ENCODE measurements around the gene ASB6.

Gene ASB6

GRCh38 chr9:129646654-129647053 lies 4.7 kb upstream of the ASB6 start:
- no peak for DNase-seq (ENCODE audit: low spot score)
- no peak overlapping the region for H3K4me3 ChIP-seq
- H3K27ac ChIP-seq: no peak overlapping the region
- TF ChIP-seq, protein P1, sequence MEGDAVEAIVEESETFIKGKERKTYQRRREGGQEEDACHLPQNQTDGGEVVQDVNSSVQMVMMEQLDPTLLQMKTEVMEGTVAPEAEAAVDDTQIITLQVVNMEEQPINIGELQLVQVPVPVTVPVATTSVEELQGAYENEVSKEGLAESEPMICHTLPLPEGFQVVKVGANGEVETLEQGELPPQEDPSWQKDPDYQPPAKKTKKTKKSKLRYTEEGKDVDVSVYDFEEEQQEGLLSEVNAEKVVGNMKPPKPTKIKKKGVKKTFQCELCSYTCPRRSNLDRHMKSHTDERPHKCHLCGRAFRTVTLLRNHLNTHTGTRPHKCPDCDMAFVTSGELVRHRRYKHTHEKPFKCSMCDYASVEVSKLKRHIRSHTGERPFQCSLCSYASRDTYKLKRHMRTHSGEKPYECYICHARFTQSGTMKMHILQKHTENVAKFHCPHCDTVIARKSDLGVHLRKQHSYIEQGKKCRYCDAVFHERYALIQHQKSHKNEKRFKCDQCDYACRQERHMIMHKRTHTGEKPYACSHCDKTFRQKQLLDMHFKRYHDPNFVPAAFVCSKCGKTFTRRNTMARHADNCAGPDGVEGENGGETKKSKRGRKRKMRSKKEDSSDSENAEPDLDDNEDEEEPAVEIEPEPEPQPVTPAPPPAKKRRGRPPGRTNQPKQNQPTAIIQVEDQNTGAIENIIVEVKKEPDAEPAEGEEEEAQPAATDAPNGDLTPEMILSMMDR (IDR thresholded peaks at IDR 0.05): no peak

- no peak for DNase-seq (ENCODE audit: low spot score)
- TF ChIP-seq, protein P1 (IDR thresholded peaks at IDR 0.05): no peak
- Histone ChIP-seq H3K4me3 (no peak overlapping the region), H3K27ac (no peak overlapping the region)
Observed at GRCh38 chr9:129646252-129646651, 4.3 kb upstream of the ASB6 start.

GRCh38 chr9:129644902-129645301 lies 3.0 kb upstream of the ASB6 start:
- no peak for DNase-seq (ENCODE audit: low spot score)
- H3K4me3 ChIP-seq: no peak overlapping the region

GRCh38 chr9:129644365-129644764 lies 2.4 kb upstream of the ASB6 start:
- TF ChIP-seq, protein P1 (IDR thresholded peaks at IDR 0.05): no peak
- DNase-seq (ENCODE audit: low spot score): no peak
- Histone ChIP-seq H3K4me3 (no peak overlapping the region), H3K27ac (no peak overlapping the region)

More at GRCh38 chr9:129644902-129645301, 3.0 kb upstream of the ASB6 start:
- TF ChIP-seq, protein P1 (IDR thresholded peaks at IDR 0.05): no peak
- H3K27ac ChIP-seq: no peak overlapping the region

- TF ChIP-seq, protein P1 (IDR thresholded peaks at IDR 0.05): no peak
- DNase-seq (ENCODE audit: low spot score): no peak
Observed at GRCh38 chr9:129643706-129644105, 1.8 kb upstream of the ASB6 start.

DNA sequence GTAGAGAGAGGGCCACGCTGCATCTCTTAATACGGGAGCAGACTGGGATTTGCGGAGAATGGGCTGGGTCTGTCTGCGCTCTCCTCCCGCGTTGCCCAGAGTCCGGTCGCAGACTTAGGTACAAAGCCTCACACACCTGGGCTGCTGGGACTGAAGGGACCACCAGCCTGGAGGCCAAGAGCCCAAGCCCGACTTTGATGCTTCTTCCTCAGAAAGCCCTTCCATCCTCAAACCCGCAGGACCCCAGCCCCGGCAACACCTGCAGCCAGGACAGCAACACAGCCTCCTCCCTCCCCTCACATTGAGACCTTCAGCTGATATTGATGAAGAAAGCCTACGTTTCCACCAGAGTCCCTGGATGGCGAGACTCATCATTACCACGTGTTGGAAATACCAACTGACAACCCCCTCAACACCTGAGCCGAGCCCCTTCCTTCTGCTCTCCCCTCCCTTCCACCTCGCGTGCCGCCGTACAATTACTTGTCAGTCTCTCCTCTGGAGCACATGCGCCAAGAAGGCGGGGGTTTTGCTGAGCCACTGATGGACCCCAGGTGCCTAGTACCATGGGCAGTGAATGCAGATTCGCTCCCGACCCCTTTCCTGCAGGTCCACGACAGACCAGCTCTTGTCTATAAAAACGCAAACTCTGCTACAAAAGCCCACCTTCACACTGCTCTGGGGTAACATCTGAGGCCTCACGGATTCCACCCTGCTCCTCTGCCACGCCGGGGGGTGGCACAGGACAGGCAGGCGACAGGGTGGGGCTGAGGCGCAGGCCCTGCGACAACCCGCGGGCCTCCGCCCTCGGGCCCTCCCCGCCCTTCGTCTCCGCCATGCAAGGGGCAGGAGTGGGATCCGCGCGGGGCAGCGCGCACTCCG lies 841 bp downstream of the ASB6 start:
- DNase-seq (ENCODE audit: low spot score): no peak
- TF ChIP-seq, protein P1 (IDR thresholded peaks at IDR 0.05): no peak
- Histone ChIP-seq H3K4me3 (peak overlapping the region; percentile 99), H3K27ac (peak overlapping the region; percentile 70 to 92)

More at GRCh38 chr9:129643706-129644105, 1.8 kb upstream of the ASB6 start:
- no peak overlapping the region for H3K27ac ChIP-seq
- no peak overlapping the region for H3K4me3 ChIP-seq

Data from coronary artery (tissue), 2 donors.